K562 (cell line): ENCODE data around the gene TMPRSS9. TPM values are rescaled to one million over a fixed set of nuclear protein-coding genes. Genes with fewer than 3 reads are reported as not detected.

ENCODE experiments used
- ARID1B ChIP-seq: fragments of 450-650 bp; IDR thresholded peaks from 2 replicates; pipeline ENCODE4 v1.6.1; 2016; ENCODE audit warnings: antibody characterized with exemption, mild to moderate bottlenecking, inconsistent platforms
- BCOR ChIP-seq: fragments of 450-650 bp; IDR thresholded peaks from 2 replicates; pipeline ENCODE4 v1.6.1; 2016
- CC2D1A ChIP-seq: fragments of 450-650 bp; IDR thresholded peaks from 2 replicates; pipeline ENCODE4 v1.6.1; 2017; ENCODE audit warnings: mild to moderate bottlenecking
- DPF2 ChIP-seq: fragments of 450-650 bp; IDR thresholded peaks from 2 replicates; pipeline ENCODE4 v1.6.1; 2016
- EHMT2 ChIP-seq: fragments of 450-650 bp; IDR thresholded peaks from 2 replicates; pipeline ENCODE4 v1.6.1; 2018; ENCODE audit warnings: antibody characterized with exemption
- EP400 ChIP-seq: fragments of 450-650 bp; IDR thresholded peaks from 2 replicates; pipeline ENCODE4 v1.6.1; 2017; ENCODE audit warnings: antibody characterized with exemption, mild to moderate bottlenecking, moderate library complexity
- ESRRA ChIP-seq: fragments of 450-650 bp; IDR thresholded peaks from 2 replicates; pipeline ENCODE4 v1.6.1; 2014; ENCODE audit warnings: low read depth, mild to moderate bottlenecking, moderate library complexity, borderline replicate concordance
- FOXK2 ChIP-seq, 2 experiments: fragments of 450-650 bp; IDR thresholded peaks in 1 of 2; conservative IDR thresholded peaks in 1 of 2; 2 replicates each; pipeline ENCODE4 v1.6.1; 2016; ENCODE audit warnings: low read depth in 2 of 2, mild to moderate bottlenecking in 1 of 2
- FOXO4 ChIP-seq: fragments of 450-650 bp; formaldehyde crosslinking; IDR thresholded peaks from 2 replicates; pipeline ENCODE4 v1.4.0; 2020; ENCODE audit warnings: mild to moderate bottlenecking, moderate library complexity
- HCFC1 ChIP-seq: IDR thresholded peaks from 2 replicates; pipeline ENCODE4 v1.6.1; 2012; ENCODE audit warnings: low read depth, low read length, improper control_type of control experiment
- HDAC1 ChIP-seq, 2 experiments: fragments of 450-650 bp; IDR thresholded peaks; 2 replicates each; pipeline ENCODE4 v1.6.1; 2016 to 2017; ENCODE audit warnings: inconsistent platforms in 1 of 2, mild to moderate bottlenecking in 1 of 2, moderate library complexity in 1 of 2
- HDGF ChIP-seq: fragments of 450-650 bp; IDR thresholded peaks from 2 replicates; pipeline ENCODE4 v1.6.1; 2016
- LARP7 ChIP-seq: fragments of 450-650 bp; IDR thresholded peaks from 2 replicates; pipeline ENCODE4 v1.6.1; 2016
- LEF1 ChIP-seq: fragments of 450-650 bp; IDR thresholded peaks from 2 replicates; pipeline ENCODE4 v1.6.1; 2016; ENCODE audit warnings: mild to moderate bottlenecking
- MAZ ChIP-seq, 2 experiments: fragments of 450-650 bp in 1 of 2; sonication (generic) in 1 of 2; formaldehyde crosslinking; IDR thresholded peaks in 1 of 2; conservative IDR thresholded peaks in 1 of 2; 2 replicates each; pipeline versions ENCODE4 v1.4.0 to v1.5.0; 2020; ENCODE audit warnings: mild to moderate bottlenecking in 1 of 2, missing genetic modification reagents in 1 of 2
- MEIS2 ChIP-seq: fragments of 450-650 bp; IDR thresholded peaks from 2 replicates; pipeline ENCODE4 v1.6.1; 2014; ENCODE audit warnings: mild to moderate bottlenecking; ENCODE audit not compliant: partially characterized antibody
- NFE2 ChIP-seq: IDR thresholded peaks from 2 replicates; pipeline ENCODE4 v1.6.1; 2014; ENCODE audit warnings: antibody characterized with exemption, low read depth
- NFRKB ChIP-seq: fragments of 450-650 bp; IDR thresholded peaks from 2 replicates; pipeline ENCODE4 v1.6.1; 2016; ENCODE audit warnings: low read depth
- RBFOX2 ChIP-seq: fragments of 200-400 bp; formaldehyde crosslinking; IDR thresholded peaks from 2 replicates; pipeline ENCODE4 v1.6.1; 2017; ENCODE audit warnings: low read depth, mild to moderate bottlenecking, low read length, moderate library complexity
- SOX6 ChIP-seq: fragments of 450-650 bp; IDR thresholded peaks from 2 replicates; pipeline ENCODE4 v1.6.1; 2014; ENCODE audit warnings: mild to moderate bottlenecking
- TOE1 ChIP-seq, 2 experiments: fragments of 450-650 bp in 1 of 2; sonication (generic) in 1 of 2; formaldehyde crosslinking in 1 of 2; IDR thresholded peaks; 2 replicates each; pipeline versions ENCODE4 v1.7.1 to v1.8.0; 2016 to 2022; ENCODE audit warnings: borderline replicate concordance in 2 of 2, mild to moderate bottlenecking in 2 of 2, antibody characterized with exemption in 1 of 2, inconsistent platforms in 1 of 2, low read depth in 1 of 2, missing genetic modification reagents in 1 of 2, moderate library complexity in 1 of 2
- TRIM24 ChIP-seq, 2 experiments: fragments of 450-650 bp; IDR thresholded peaks; 2 replicates each; pipeline ENCODE4 v1.6.1; 2016
- polyA plus RNA-seq, 8 experiments: library from polyadenylated mRNA; depleted of rRNA in 4 of 8; stranded (reverse) in 5 of 8; unstranded in 3 of 8; fragments of >200 nt; fragmentation: Nextera tagmentation in 2 of 8; fragmentation: Illumina TruSeq in 1 of 8; extraction: Ambion mirVana in 2 of 8; extraction: Trizol in 1 of 8; gene quantifications; 2 replicates each; pipeline versions ENCODE4 v1.2.1 to v1.2.3, GENCODE V29; 2011 to 2014; ENCODE audit warnings: inconsistent platforms in 1 of 8, missing spikeins in 1 of 8
- total RNA-seq, 7 experiments: library from RNA; depleted of rRNA in 6 of 7; stranded (reverse); fragments of >200 nt in 6 of 7; fragmentation: Illumina TruSeq in 2 of 7; extraction: Trizol in 2 of 7; gene quantifications; 2 replicates each; pipeline versions ENCODE4 v1.2.1 to v1.2.3, GENCODE V29; 2011 to 2021; ENCODE audit warnings: low replicate concordance in 1 of 7
- TF ChIP-seq, protein P1 (sequence below): fragments of 450-650 bp; formaldehyde crosslinking; IDR thresholded peaks from 2 replicates; pipeline ENCODE4 v1.4.0; 2022; ENCODE audit warnings: missing genetic modification characterization
- TF ChIP-seq, protein P2 (sequence below): fragments of 250-450 bp; sonication (Bioruptor Pico); IDR thresholded peaks from 2 replicates; pipeline ENCODE4 v1.9.0; 2021; ENCODE audit warnings: mild to moderate bottlenecking, inconsistent platforms

TMPRSS9 gene
- total and polyA plus RNA-seq, 9 of the 15 experiments (the other 6 are each of a cell fraction or from before 2014, with no cell fraction given), result 0.01 to 0.03 TPM; not detected in 7

GRCh38 chr19:2387367-2388288 lies 27.6 kb downstream of the TMPRSS9 start (continued):
- TF ChIP-seq ARID1B (peak; percentile 26; the same call in 1 of the 2 replicates), FOXK2 (conservative IDR thresholded peaks at IDR 0.05 in 1 of 2, IDR thresholded peaks at IDR 0.05 in 1 of 2; ENCODE audit: low read depth in 2 of 2) (peak in 1 of 2 experiments; percentile 35; a peak in 1 of 4 replicates), TRIM24 (IDR thresholded peaks at IDR 0.05) (peak in 1 of 2 experiments; percentile 73; a peak in 1 of 4 replicates), EHMT2 (peak; percentile 51; the same call in 1 of the 2 replicates), NFRKB (peak; percentile 58; the same call in 1 of the 2 replicates), RBFOX2 (peak; percentile 62), TOE1 (IDR thresholded peaks at IDR 0.05; ENCODE audit: borderline replicate concordance) (0 out of 2 replicates have a peak, but pooled peaks have one; percentile 48), TOE1 (CRISPR knock-in tag; IDR thresholded peaks at IDR 0.05; ENCODE audit: borderline replicate concordance, low read depth) (no peak), HCFC1 (0 out of 2 replicates have a peak, but pooled peaks have one; percentile 21), LARP7 (0 out of 2 replicates have a peak, but pooled peaks have one; percentile 13), BCOR (peak; percentile 64; the same call in 1 of the 2 replicates), CC2D1A (peak; percentile 46; the same call in 1 of the 2 replicates), FOXO4 (no peak), MEIS2 (peak; percentile 3), NFE2 (no peak), SOX6 (no peak), HDAC1 (IDR thresholded peaks at IDR 0.05) (0 out of 4 replicates have a peak, but pooled peaks of 1 of the 2 experiments have one; percentile 50), ESRRA (peak; percentile 84), DPF2 (peak; percentile 54; the same call in 1 of the 2 replicates), LEF1 (peak; percentile 84), MAZ (CRISPR knock-in tag; conservative IDR thresholded peaks at IDR 0.05 in 1 of 2, IDR thresholded peaks at IDR 0.05 in 1 of 2) (peak in 1 of 2 experiments; percentile 13; a peak in 1 of 4 replicates), EP400 (peak; percentile 34), HDGF (peak; percentile 54; the same call in 1 of the 2 replicates)
- TF ChIP-seq, protein P1, sequence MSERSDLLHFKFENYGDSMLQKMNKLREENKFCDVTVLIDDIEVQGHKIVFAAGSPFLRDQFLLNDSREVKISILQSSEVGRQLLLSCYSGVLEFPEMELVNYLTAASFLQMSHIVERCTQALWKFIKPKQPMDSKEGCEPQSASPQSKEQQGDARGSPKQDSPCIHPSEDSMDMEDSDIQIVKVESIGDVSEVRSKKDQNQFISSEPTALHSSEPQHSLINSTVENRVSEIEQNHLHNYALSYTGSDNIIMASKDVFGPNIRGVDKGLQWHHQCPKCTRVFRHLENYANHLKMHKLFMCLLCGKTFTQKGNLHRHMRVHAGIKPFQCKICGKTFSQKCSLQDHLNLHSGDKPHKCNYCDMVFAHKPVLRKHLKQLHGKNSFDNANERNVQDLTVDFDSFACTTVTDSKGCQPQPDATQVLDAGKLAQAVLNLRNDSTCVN (CRISPR knock-in tag), result 0 out of 2 replicates have a peak, but pooled peaks have one; percentile 55
- TF ChIP-seq, protein P2, sequence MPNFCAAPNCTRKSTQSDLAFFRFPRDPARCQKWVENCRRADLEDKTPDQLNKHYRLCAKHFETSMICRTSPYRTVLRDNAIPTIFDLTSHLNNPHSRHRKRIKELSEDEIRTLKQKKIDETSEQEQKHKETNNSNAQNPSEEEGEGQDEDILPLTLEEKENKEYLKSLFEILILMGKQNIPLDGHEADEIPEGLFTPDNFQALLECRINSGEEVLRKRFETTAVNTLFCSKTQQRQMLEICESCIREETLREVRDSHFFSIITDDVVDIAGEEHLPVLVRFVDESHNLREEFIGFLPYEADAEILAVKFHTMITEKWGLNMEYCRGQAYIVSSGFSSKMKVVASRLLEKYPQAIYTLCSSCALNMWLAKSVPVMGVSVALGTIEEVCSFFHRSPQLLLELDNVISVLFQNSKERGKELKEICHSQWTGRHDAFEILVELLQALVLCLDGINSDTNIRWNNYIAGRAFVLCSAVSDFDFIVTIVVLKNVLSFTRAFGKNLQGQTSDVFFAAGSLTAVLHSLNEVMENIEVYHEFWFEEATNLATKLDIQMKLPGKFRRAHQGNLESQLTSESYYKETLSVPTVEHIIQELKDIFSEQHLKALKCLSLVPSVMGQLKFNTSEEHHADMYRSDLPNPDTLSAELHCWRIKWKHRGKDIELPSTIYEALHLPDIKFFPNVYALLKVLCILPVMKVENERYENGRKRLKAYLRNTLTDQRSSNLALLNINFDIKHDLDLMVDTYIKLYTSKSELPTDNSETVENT, result no peak
